Stomach (tissue), 4 donors: ENCODE results near the gene LEKR1.

Experiments
- CTCF ChIP-seq, 7 experiments: fragments of 450-650 bp in 4 of 7; fragments of 200-600 bp in 3 of 7; sonication (generic) in 3 of 7; IDR thresholded peaks; one replicate each; pipeline ENCODE4 v1.5.1; 2016 to 2019; ENCODE audit warnings: antibody characterized with exemption in 7 of 7, control low read depth in 2 of 7, mild to moderate bottlenecking in 1 of 7
- EP300 ChIP-seq: sonication (generic); formaldehyde crosslinking; IDR thresholded peaks from one replicate; pipeline ENCODE4 v1.6.1; 2017; ENCODE audit warnings: antibody characterized with exemption
- POLR2A ChIP-seq, 4 donors: fragments of 450-650 bp; IDR thresholded peaks; one replicate each; pipeline ENCODE4 v1.6.1; 2016; ENCODE audit warnings: antibody characterized with exemption in 4 of 4, control low read depth in 2 of 4, mild to moderate bottlenecking in 1 of 4, moderate library complexity in 1 of 4
- POLR2AphosphoS5 ChIP-seq, 3 donors: sonication (generic); formaldehyde crosslinking; IDR thresholded peaks; one replicate each; pipeline ENCODE4 v1.6.1; 2016; ENCODE audit warnings: antibody characterized with exemption in 3 of 3

GRCh38 chr3:157069406-157069805 is 243.3 kb downstream of the LEKR1 start:
- TF ChIP-seq CTCF (IDR thresholded peaks at IDR 0.05) (no peak), EP300 (no peak), POLR2AphosphoS5 (IDR thresholded peaks at IDR 0.05) (no peak), POLR2A (IDR thresholded peaks at IDR 0.05) (no peak)
